SU-DHL-6 (cell line): ENCODE results near the gene MAGEA10.

Experiments
- H2AFZ ChIP-seq: fragments of 200-600 bp; sonication (generic); 2 replicates; pipeline ENCODE4 v1.6.1; 2014; ENCODE audit warnings: low read depth, mild to moderate bottlenecking, moderate library complexity, mixed read lengths, antibody characterized with exemption, low read length; ENCODE audit not compliant: severe bottlenecking
- H3F3A ChIP-seq: fragments of 200-600 bp; shearing (Covaris generic); 2 replicates; pipeline ENCODE4 v1.6.0; 2016; ENCODE audit warnings: antibody characterized with exemption, mild to moderate bottlenecking; ENCODE audit not compliant: insufficient read depth
- H3K27ac ChIP-seq: fragments of 200-600 bp; sonication (generic); 2 replicates; pipeline ENCODE4 v1.5.1; 2016; ENCODE audit warnings: low read depth, mild to moderate bottlenecking, low read length, moderate library complexity, mixed read lengths
- H3K27me3 ChIP-seq: fragments of 200-600 bp; sonication (generic), shearing (Covaris generic); 2 replicates; pipeline ENCODE4 v1.6.0; 2014; ENCODE audit warnings: mild to moderate bottlenecking, low read length
- H3K36me3 ChIP-seq: fragments of 200-600 bp; sonication (generic); 2 replicates; pipeline ENCODE4 v1.6.1; 2014; ENCODE audit warnings: mild to moderate bottlenecking, low read length, mixed read lengths
- H3K4me2 ChIP-seq: fragments of 300-600, 200-600 bp; shearing (Covaris generic), sonication (generic); 2 replicates; pipeline ENCODE4 v1.6.0; 2014; ENCODE audit warnings: low read length, low read depth, mild to moderate bottlenecking; ENCODE audit not compliant: poor library complexity, severe bottlenecking
- H3K4me3 ChIP-seq: fragments of 200-600 bp; sonication (generic); 2 replicates; pipeline ENCODE4 v1.5.1; 2014; ENCODE audit warnings: antibody characterized with exemption, low read length, mild to moderate bottlenecking, mixed read lengths; ENCODE audit not compliant: insufficient read depth, poor library complexity, severe bottlenecking
- H3K79me2 ChIP-seq: fragments of 200-600 bp; sonication (generic); 2 replicates; pipeline ENCODE4 v1.6.1; 2014; ENCODE audit warnings: mild to moderate bottlenecking, low read length, moderate library complexity; ENCODE audit not compliant: insufficient read depth
- H3K9ac ChIP-seq: fragments of 200-600 bp; sonication (generic); 2 replicates; pipeline ENCODE4 v1.7.0; 2014; ENCODE audit warnings: mild to moderate bottlenecking, low read length
- H3K9me2 ChIP-seq: fragments of 200-600 bp; sonication (generic); replicated peaks from 2 replicates; pipeline ENCODE4 v1.6.1; 2014; ENCODE audit warnings: low read length; ENCODE audit not compliant: insufficient read depth
- H3K9me3 ChIP-seq: fragments of 200-600 bp; sonication (generic); 2 replicates; pipeline ENCODE4 v1.6.1; 2014; ENCODE audit warnings: low read length, mixed read lengths; ENCODE audit not compliant: insufficient read depth
- H4K20me1 ChIP-seq: fragments of 200-600 bp; sonication (generic); 2 replicates; pipeline ENCODE4 v1.6.1; 2014; ENCODE audit warnings: low read depth, mild to moderate bottlenecking, antibody characterized with exemption, low read length, moderate library complexity, mixed read lengths
- EZH2phosphoT487 ChIP-seq: fragments of 200-600 bp; sonication (generic), shearing (Covaris generic); conservative IDR thresholded peaks from 2 replicates; pipeline ENCODE4 v1.6.1; 2018; ENCODE audit warnings: mild to moderate bottlenecking, antibody characterized with exemption, low read length, moderate library complexity, mixed read lengths
- TF ChIP-seq, protein P1 (sequence below): fragments of 200-600 bp; sonication (generic); IDR thresholded peaks from one replicate; pipeline ENCODE4 v1.5.1; 2017; ENCODE audit warnings: antibody characterized with exemption, mild to moderate bottlenecking, low read length, moderate library complexity; ENCODE audit not compliant: insufficient read depth, poor library complexity, severe bottlenecking

Gene MAGEA10

DNA sequence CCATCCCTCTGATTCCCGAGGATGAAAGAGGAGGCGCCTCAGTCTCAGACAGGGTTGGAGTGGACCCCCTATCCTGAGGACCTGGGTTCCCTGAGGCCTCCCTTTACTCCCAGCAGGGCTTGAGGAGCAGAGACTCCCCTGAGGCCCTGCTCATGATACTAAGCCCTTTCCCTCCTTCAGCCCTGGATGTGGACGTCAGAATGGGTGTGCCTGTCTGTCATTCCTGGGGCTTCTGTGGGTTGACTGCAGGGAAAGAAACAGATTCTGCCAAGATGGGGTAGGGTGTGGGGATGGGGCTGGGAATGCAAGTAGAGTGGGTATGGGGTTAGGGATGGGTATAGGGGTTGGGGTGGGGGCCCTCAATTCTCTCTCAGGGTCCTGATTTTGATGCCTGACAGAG lies 21.1 kb downstream of the MAGEA10 start:
- H3F3A ChIP-seq = no peaks in the 10 kb centered on the region
- TF ChIP-seq EZH2phosphoT487 = no peak
- TF ChIP-seq, protein P1, sequence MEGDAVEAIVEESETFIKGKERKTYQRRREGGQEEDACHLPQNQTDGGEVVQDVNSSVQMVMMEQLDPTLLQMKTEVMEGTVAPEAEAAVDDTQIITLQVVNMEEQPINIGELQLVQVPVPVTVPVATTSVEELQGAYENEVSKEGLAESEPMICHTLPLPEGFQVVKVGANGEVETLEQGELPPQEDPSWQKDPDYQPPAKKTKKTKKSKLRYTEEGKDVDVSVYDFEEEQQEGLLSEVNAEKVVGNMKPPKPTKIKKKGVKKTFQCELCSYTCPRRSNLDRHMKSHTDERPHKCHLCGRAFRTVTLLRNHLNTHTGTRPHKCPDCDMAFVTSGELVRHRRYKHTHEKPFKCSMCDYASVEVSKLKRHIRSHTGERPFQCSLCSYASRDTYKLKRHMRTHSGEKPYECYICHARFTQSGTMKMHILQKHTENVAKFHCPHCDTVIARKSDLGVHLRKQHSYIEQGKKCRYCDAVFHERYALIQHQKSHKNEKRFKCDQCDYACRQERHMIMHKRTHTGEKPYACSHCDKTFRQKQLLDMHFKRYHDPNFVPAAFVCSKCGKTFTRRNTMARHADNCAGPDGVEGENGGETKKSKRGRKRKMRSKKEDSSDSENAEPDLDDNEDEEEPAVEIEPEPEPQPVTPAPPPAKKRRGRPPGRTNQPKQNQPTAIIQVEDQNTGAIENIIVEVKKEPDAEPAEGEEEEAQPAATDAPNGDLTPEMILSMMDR = no peak
- no peak overlapping the region for H2AFZ ChIP-seq
- H3K27me3 ChIP-seq = no peaks in the 10 kb centered on the region
- no peak overlapping the region for H3K27ac ChIP-seq
- H3K9me3 ChIP-seq = no peaks in the 10 kb centered on the region
- H3K9ac ChIP-seq = no peak overlapping the region
- no peaks in the 10 kb centered on the region for H3K79me2 ChIP-seq
- H4K20me1 ChIP-seq = no peaks in the 10 kb centered on the region
- H3K4me2 ChIP-seq = no peak overlapping the region
- H3K4me3 ChIP-seq = no peak overlapping the region
- H3K9me2 ChIP-seq = no peaks in the 10 kb centered on the region
- no peaks in the 10 kb centered on the region for H3K36me3 ChIP-seq

DNA sequence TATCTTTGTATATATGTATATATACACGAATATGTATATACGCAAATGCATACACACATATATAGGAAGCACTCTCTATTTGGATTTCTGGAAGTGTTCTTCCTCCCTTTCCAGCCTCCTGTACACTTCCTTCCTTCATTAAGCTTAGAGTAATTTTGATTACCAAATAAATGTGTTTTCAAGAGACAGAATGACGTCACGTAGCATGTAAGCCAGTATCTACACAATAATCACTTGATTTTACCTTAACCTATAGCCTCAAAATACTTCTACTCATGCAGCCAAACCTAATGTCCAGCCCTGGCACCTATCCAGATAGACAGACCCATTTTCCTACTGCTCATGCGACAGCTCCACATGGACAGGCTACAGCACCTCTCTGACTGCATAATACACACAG lies 29.9 kb downstream of the MAGEA10 start:
- no peak overlapping the region for H3K4me2 ChIP-seq
- H3K4me3 ChIP-seq = no peak overlapping the region
- no peaks in the 10 kb centered on the region for H3K27me3 ChIP-seq
- no peaks in the 10 kb centered on the region for H3K9me2 ChIP-seq
- no peaks in the 10 kb centered on the region for H4K20me1 ChIP-seq
- H3K36me3 ChIP-seq = no peaks in the 10 kb centered on the region
- no peak overlapping the region for H3K27ac ChIP-seq
- no peak overlapping the region for H2AFZ ChIP-seq
- H3K79me2 ChIP-seq = no peaks in the 10 kb centered on the region
- H3F3A ChIP-seq = no peaks in the 10 kb centered on the region
- TF ChIP-seq, protein P1 = no peak
- TF ChIP-seq EZH2phosphoT487 = no peak
- H3K9me3 ChIP-seq = no peaks in the 10 kb centered on the region
- H3K9ac ChIP-seq = no peak overlapping the region

DNA sequence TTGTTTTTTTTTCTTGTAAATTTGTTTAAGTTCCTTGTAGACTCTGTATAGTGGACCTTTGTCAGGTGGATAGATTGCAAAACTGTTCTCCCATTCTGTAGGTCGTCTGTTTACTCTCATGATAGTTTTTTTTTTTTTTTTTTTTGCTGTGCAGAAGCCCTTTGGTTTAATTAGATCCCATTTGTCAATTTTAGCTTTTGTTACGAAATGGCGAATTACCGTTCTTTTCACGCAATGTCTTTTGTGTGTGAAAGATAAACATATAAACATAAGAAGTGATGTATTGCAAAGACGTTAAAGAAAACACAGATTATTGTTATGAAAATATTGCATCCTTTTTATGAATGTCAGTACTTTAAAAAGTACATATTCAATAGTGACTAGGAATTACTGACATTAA lies 34.5 kb downstream of the MAGEA10 start:
- H2AFZ ChIP-seq = no peak overlapping the region
- no peak overlapping the region for H3K4me3 ChIP-seq
- no peak overlapping the region for H3K9ac ChIP-seq
- H3K9me3 ChIP-seq = no peaks in the 10 kb centered on the region
- no peaks in the 10 kb centered on the region for H3K79me2 ChIP-seq
- no peak overlapping the region for H3K4me2 ChIP-seq
- no peak for TF ChIP-seq EZH2phosphoT487
- TF ChIP-seq, protein P1 = no peak
- no peaks in the 10 kb centered on the region for H3K36me3 ChIP-seq
- no peaks in the 10 kb centered on the region for H3K27me3 ChIP-seq
- no peak overlapping the region for H3K27ac ChIP-seq
- H3K9me2 ChIP-seq = no peaks in the 10 kb centered on the region
- no peaks in the 10 kb centered on the region for H3F3A ChIP-seq
- H4K20me1 ChIP-seq = no peaks in the 10 kb centered on the region
